HepG2 (cell line): ENCODE measurements around the gene DUS1L. TPM values are rescaled to one million over a fixed set of nuclear protein-coding genes. Genes with fewer than 3 reads are reported as not detected.
A peak's percentile ranks its signal among the peaks of the same experiment; 100 is the strongest.

Experiments
- ARNTL ChIP-seq: sonication (generic); formaldehyde crosslinking; IDR thresholded peaks from 2 replicates; pipeline ENCODE4 v1.4.0; 2020; ENCODE audit warnings: mild to moderate bottlenecking, missing genetic modification reagents
- BRCA1 ChIP-seq: sonication (generic); formaldehyde crosslinking; IDR thresholded peaks from 2 replicates; pipeline ENCODE4 v1.4.0; 2020; ENCODE audit warnings: missing genetic modification reagents
- BRF2 ChIP-seq: sonication (generic); formaldehyde crosslinking; IDR thresholded peaks from 2 replicates; pipeline ENCODE4 v1.8.1; 2022; ENCODE audit warnings: mild to moderate bottlenecking, missing genetic modification reagents
- CENPT ChIP-seq: sonication (generic); formaldehyde crosslinking; IDR thresholded peaks from 2 replicates; pipeline ENCODE4 v1.8.0; 2022; ENCODE audit warnings: low read depth, mild to moderate bottlenecking, moderate library complexity, missing genetic modification reagents
- CERS6 ChIP-seq: sonication (generic); formaldehyde crosslinking; IDR thresholded peaks from 2 replicates; pipeline ENCODE4 v1.5.0; 2020; ENCODE audit warnings: missing genetic modification reagents
- ELF4 ChIP-seq: sonication (generic); formaldehyde crosslinking; IDR thresholded peaks from 2 replicates; pipeline ENCODE4 v1.5.0; 2020; ENCODE audit warnings: missing genetic modification reagents, mild to moderate bottlenecking, moderate library complexity, borderline replicate concordance
- EZH2 ChIP-seq: conservative IDR thresholded peaks from 2 replicates; pipeline ENCODE4 v1.6.1; 2012; ENCODE audit warnings: mild to moderate bottlenecking, low read depth, low read length, moderate library complexity
- GTF3A ChIP-seq: sonication (generic); formaldehyde crosslinking; conservative IDR thresholded peaks from 2 replicates; pipeline ENCODE4 v1.4.0; 2020; ENCODE audit warnings: mild to moderate bottlenecking, missing genetic modification reagents
- HES4 ChIP-seq: sonication (generic); formaldehyde crosslinking; IDR thresholded peaks from 2 replicates; pipeline ENCODE4 v1.9.0; 2021; ENCODE audit warnings: mild to moderate bottlenecking, missing genetic modification reagents, borderline replicate concordance
- JUN ChIP-seq: sonication (generic); formaldehyde crosslinking; IDR thresholded peaks from 2 replicates; pipeline ENCODE4 v1.4.0; 2020; ENCODE audit warnings: mild to moderate bottlenecking, missing genetic modification reagents
- NR3C1 ChIP-seq: sonication (generic); formaldehyde crosslinking; IDR thresholded peaks from 2 replicates; pipeline ENCODE4 v1.4.0; 2020; ENCODE audit warnings: missing genetic modification reagents
- PAWR ChIP-seq: sonication (generic); formaldehyde crosslinking; IDR thresholded peaks from 2 replicates; pipeline ENCODE4 v1.4.0; 2020; ENCODE audit warnings: missing genetic modification reagents, mild to moderate bottlenecking, borderline replicate concordance
- PBX3 ChIP-seq: sonication (generic); formaldehyde crosslinking; IDR thresholded peaks from 2 replicates; pipeline ENCODE4 v1.8.1; 2023; ENCODE audit warnings: missing genetic modification reagents, inconsistent platforms, borderline replicate concordance
- POLR2A ChIP-seq, 2 experiments: IDR thresholded peaks; 2 replicates each; pipeline ENCODE4 v1.6.1; 2011; ENCODE audit warnings: low read depth in 2 of 2, low read length in 2 of 2, mild to moderate bottlenecking in 1 of 2, moderate library complexity in 1 of 2; ENCODE audit not compliant: insufficient read depth in 1 of 2
- SAFB2 ChIP-seq: sonication (generic); formaldehyde crosslinking; IDR thresholded peaks from 2 replicates; pipeline ENCODE4 v1.5.1; 2020; ENCODE audit warnings: missing genetic modification reagents, low read depth, mild to moderate bottlenecking, borderline replicate concordance
- SATB2 ChIP-seq: sonication (generic); formaldehyde crosslinking; IDR thresholded peaks from 2 replicates; pipeline ENCODE4 v1.5.0; 2020; ENCODE audit warnings: missing genetic modification reagents
- SP2 ChIP-seq: sonication (generic); formaldehyde crosslinking; IDR thresholded peaks from 2 replicates; pipeline ENCODE4 v1.5.1; 2020; ENCODE audit warnings: mild to moderate bottlenecking, missing genetic modification reagents
- SYNCRIP ChIP-seq: fragments of 200-400 bp; formaldehyde crosslinking; IDR thresholded peaks from 2 replicates; pipeline ENCODE4 v1.6.1; 2018; ENCODE audit warnings: mild to moderate bottlenecking, low read depth, low read length; ENCODE audit not compliant: insufficient read depth
- TARDBP ChIP-seq: sonication (generic); formaldehyde crosslinking; IDR thresholded peaks from 2 replicates; pipeline ENCODE4 v1.8.0; 2022; ENCODE audit warnings: mild to moderate bottlenecking, missing genetic modification reagents
- TRIM24 ChIP-seq: sonication (generic); formaldehyde crosslinking; IDR thresholded peaks from 2 replicates; pipeline ENCODE4 v1.8.0; 2022; ENCODE audit warnings: mild to moderate bottlenecking, missing genetic modification reagents
- ZNF264 ChIP-seq: sonication (generic); formaldehyde crosslinking; IDR thresholded peaks from 2 replicates; pipeline ENCODE4 v1.4.0; 2020; ENCODE audit warnings: missing genetic modification reagents
- ZNF468 ChIP-seq: sonication (generic); formaldehyde crosslinking; IDR thresholded peaks from 2 replicates; pipeline ENCODE4 v1.8.0; 2022; ENCODE audit warnings: mild to moderate bottlenecking, moderate library complexity, missing genetic modification reagents
- ZNF501 ChIP-seq: sonication (generic); formaldehyde crosslinking; IDR thresholded peaks from 2 replicates; pipeline ENCODE4 v1.5.1; 2020; ENCODE audit warnings: mild to moderate bottlenecking, moderate library complexity, missing genetic modification reagents
- ZNF569 ChIP-seq: sonication (generic); formaldehyde crosslinking; IDR thresholded peaks from 2 replicates; pipeline ENCODE4 v1.5.0; 2020; ENCODE audit warnings: mild to moderate bottlenecking, missing genetic modification reagents, moderate library complexity, borderline replicate concordance
- ZNF770 ChIP-seq: sonication (generic); formaldehyde crosslinking; IDR thresholded peaks from 2 replicates; pipeline ENCODE4 v1.5.0; 2020; ENCODE audit warnings: mild to moderate bottlenecking, missing genetic modification reagents
- polyA plus RNA-seq, 8 experiments: library from polyadenylated mRNA; depleted of rRNA in 3 of 8; stranded (reverse) in 7 of 8; unstranded in 1 of 8; fragments of >200 nt; fragmentation: Illumina TruSeq in 4 of 8; extraction: Trizol in 4 of 8; gene quantifications; 2 replicates each; pipeline versions ENCODE4 v1.2.1 to v1.2.3, GENCODE V29; 2011 to 2016; ENCODE audit warnings: low read depth in 4 of 8, missing spikeins in 1 of 8, mixed read lengths in 1 of 8; ENCODE audit not compliant: insufficient read depth in 1 of 8
- total RNA-seq, 5 experiments: library from RNA; depleted of rRNA; stranded (reverse); fragments of >200 nt; fragmentation: Illumina TruSeq; extraction: Trizol; gene quantifications; 2 replicates each; pipeline ENCODE4 v1.2.3, GENCODE V29; 2016; ENCODE audit warnings: low read depth in 1 of 5

The DUS1L gene
- total and polyA plus RNA-seq, 2 of the 13 experiments (the other 11 are each of a cell fraction or from before 2014, with no cell fraction given): 81.0 to 109 TPM

DNA sequence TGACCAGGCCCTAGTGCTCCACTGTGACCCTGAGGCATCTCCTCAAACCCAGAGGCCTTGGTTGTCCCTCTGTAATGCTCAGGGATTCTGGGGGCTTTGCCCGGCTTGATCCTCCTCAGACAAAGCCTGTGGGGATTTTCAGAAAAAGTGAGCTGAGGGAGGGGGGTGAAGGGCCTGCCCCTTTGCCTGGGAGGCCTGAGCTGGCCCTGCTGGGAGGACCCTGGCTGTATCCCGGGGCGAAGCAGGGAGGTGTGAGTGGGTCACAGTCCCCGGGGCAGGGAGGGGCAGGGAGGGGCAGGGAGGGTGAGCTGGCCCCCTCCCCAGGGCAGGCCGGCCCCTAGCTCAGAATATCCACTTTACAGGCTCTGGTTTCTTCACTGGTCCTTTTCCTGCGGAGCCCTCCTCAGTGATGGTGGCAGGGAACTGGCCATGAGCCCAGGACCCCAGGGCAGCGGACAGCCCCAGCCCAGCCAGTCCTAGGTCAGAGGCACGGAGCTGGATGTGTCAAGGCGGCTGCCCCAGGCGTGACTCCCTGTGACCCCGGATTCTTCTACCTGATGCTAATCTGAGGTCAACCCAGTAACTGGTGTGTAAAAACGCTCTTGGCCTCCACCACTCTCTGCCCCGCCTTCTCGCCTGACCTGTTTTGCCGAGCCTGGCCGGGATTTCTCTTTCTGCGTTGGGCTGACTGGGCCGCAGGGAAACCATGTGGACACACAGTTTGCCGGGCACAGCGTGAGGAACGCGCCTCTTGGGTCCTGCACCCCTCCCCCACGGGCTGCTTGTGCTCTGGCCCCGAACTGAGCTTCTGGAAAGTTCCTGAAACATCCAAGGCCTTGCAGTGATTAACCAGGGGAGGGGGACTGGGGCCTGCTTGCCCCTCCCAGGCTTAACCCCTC lies 38.2 kb upstream of the DUS1L start (continued):
- TF ChIP-seq ZNF264 (peak; percentile 58; the same call in 1 of the 2 replicates), GTF3A (no peak), ZNF569 (CRISPR knock-in tag) (no peak), ZNF770 (peak; percentile 73), ZNF501 (CRISPR knock-in tag) (peak; percentile 62), ARNTL (CRISPR knock-in tag) (0 out of 2 replicates have a peak, but pooled peaks have one; percentile 30), HES4 (CRISPR knock-in tag) (peak; percentile 75), CENPT (CRISPR knock-in tag) (no peak; the same call in 1 of the 2 replicates), SATB2 (0 out of 2 replicates have a peak, but pooled peaks have one; percentile 29), TARDBP (CRISPR knock-in tag) (peak; percentile 93), CERS6 (CRISPR knock-in tag) (no peak), SAFB2 (peak; percentile 67), EZH2 (no peak), NR3C1 (CRISPR knock-in tag) (no peak), JUN (CRISPR knock-in tag) (no peak), BRF2 (CRISPR knock-in tag) (no peak; the same call in 1 of the 2 replicates), ELF4 (CRISPR knock-in tag) (no peak), PAWR (CRISPR knock-in tag) (no peak), ZNF468 (peak; percentile 29), BRCA1 (CRISPR knock-in tag) (0 out of 2 replicates have a peak, but pooled peaks have one; percentile 60), SP2 (no peak), TRIM24 (CRISPR knock-in tag) (no peak), PBX3 (CRISPR knock-in tag) (no peak), SYNCRIP (no peak), POLR2A (IDR thresholded peaks at IDR 0.05; ENCODE audit: insufficient read depth in 1 of 2, low read depth in 2 of 2, low read length in 2 of 2) (peak in 1 of 2 experiments; percentile 40; a peak in 1 of 4 replicates)
